Activated CD8-positive, alpha-beta T cell treated with anti-CD3 and anti-CD28 coated beads, Interleukin-2, amount 10 ng/mL, durations not matched to agents 7 days and 5 days (primary cell): ENCODE results near the gene CSRNP3. TPM values are rescaled to one million over a fixed set of nuclear protein-coding genes. Genes with fewer than 3 reads are reported as not detected.

Experiments
- ATAC-seq: fragments of 150-1000 bp; cut with Tn5 transposase; one replicate; pipeline ENCODE4 v1.10.0; 2021; ENCODE audit warnings: moderate library complexity
- CTCF ChIA-PET: fragments of 350-600 bp; sonication (Branson Sonifier 250); formaldehyde crosslinking; loops from one replicate; lab custom pipeline; 2021; ENCODE audit warnings: antibody characterized with exemption; lab: Charles Lee
- POLR2A ChIA-PET: fragments of 350-600 bp; sonication (Branson Sonifier 250); formaldehyde crosslinking; loops from one replicate; lab custom pipeline; 2021; ENCODE audit warnings: antibody characterized with exemption; lab: Charles Lee
- DNase-seq: peaks from one replicate; pipeline ENCODE4 v3.0.0-alpha.2; 2020
- H3K27ac Mint-ChIP-seq: one replicate; pipeline ENCODE4 v1.8.0; 2021; ENCODE audit warnings: mild to moderate bottlenecking, mixed read lengths
- H3K27me3 Mint-ChIP-seq: one replicate; pipeline ENCODE4 v1.8.0; 2021; ENCODE audit warnings: low read depth, mixed read lengths
- H3K36me3 Mint-ChIP-seq: one replicate; pipeline ENCODE4 v1.8.0; 2021; ENCODE audit warnings: low read depth, mixed read lengths
- H3K4me1 Mint-ChIP-seq: one replicate; pipeline ENCODE4 v1.8.0; 2021; ENCODE audit warnings: low read depth, mixed read lengths
- H3K4me3 Mint-ChIP-seq: one replicate; pipeline ENCODE4 v1.8.0; 2021; ENCODE audit warnings: mild to moderate bottlenecking, mixed read lengths
- H3K9me3 Mint-ChIP-seq: one replicate; pipeline ENCODE4 v1.8.0; 2022; ENCODE audit warnings: mixed read lengths; ENCODE audit not compliant: insufficient read depth
- total RNA-seq, 2 experiments: library from RNA; stranded (reverse); gene quantifications; one replicate each; pipeline ENCODE4 v1.2.3, GENCODE V29; 2021

CSRNP3 gene
- total RNA-seq, 2 experiments from 2014 or later, result not detected

- H3K27me3 Mint-ChIP-seq, result no peaks in the 10 kb centered on the region
- ATAC-seq, result no peak
Measured at GRCh38 chr2:165678882-165679281, 209.4 kb downstream of the CSRNP3 start.

DNA sequence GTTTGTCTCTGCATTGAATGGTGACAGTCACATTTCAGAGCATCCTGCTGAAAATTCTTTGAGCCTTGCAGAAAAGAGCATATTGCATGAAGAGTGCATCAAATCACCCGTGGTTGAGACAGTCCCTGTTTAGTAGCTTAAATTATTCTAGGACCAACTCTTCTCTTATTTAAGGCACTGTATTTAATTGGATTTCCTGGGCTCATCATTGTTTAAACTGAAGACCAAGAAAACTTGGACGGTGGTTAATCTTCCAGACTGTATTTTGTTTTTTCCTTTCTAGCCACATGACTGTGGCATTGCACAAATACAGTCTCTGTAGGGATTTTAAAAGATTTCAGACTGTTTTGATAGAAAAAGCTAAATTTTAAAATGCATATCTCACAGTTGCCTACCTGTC is 210.1 kb downstream of the CSRNP3 start:
- Mint-ChIP-seq H3K27ac (no peak overlapping the region), H3K4me3 (no peak overlapping the region), H3K4me1 (no peaks in the 10 kb centered on the region), H3K36me3 (no peaks in the 10 kb centered on the region), H3K9me3 (no peaks in the 10 kb centered on the region), H3K27me3 (no peaks in the 10 kb centered on the region)
- no peak for ATAC-seq
- ChIA-PET CTCF (no interaction called here), POLR2A (no interaction called here)
- no peak for DNase-seq

More at GRCh38 chr2:165678882-165679281, 209.4 kb downstream of the CSRNP3 start:
- CTCF ChIA-PET, result no interaction called here
- DNase-seq, result no peak
- no peaks in the 10 kb centered on the region for H3K9me3 Mint-ChIP-seq
- H3K36me3 Mint-ChIP-seq, result no peaks in the 10 kb centered on the region
- no peak overlapping the region for H3K4me3 Mint-ChIP-seq
- H3K27ac Mint-ChIP-seq, result no peak overlapping the region
- H3K4me1 Mint-ChIP-seq, result no peaks in the 10 kb centered on the region
- POLR2A ChIA-PET, result no interaction called here

DNA sequence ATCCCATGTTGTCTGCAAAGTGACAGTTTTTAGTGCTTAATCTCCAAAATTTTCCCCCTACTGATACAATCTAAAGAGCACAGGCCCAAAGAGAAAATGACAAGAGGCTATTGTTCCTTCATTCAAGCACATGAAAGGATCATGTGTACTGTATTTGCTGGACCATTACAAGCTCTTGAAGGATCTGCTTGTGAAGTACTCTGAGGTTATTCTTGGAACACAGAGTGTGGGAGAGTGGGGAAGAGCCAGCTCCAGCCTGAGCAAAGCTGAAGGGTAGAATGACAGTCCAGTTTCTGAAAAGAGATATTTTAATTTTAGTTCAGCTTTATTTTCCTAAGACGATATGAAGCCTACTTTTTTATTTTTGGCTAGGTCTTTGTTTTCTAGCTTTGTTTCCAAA is 212.3 kb downstream of the CSRNP3 start:
- Mint-ChIP-seq H3K27me3 (peaks cover 4% of the 10 kb centered on the region), H3K27ac (no peak overlapping the region), H3K4me3 (no peak overlapping the region), H3K36me3 (no peaks in the 10 kb centered on the region), H3K4me1 (no peaks in the 10 kb centered on the region), H3K9me3 (no peaks in the 10 kb centered on the region)
- POLR2A ChIA-PET, result no interaction called here
- CTCF ChIA-PET, result interaction anchor here (1.4 kb wide), 1 partner anchor 12 kb away, joined by 4 read pairs; no protein-coding TSS in a partner anchor
- DNase-seq (no peak), ATAC-seq (no peak)

- H3K27me3 Mint-ChIP-seq, result peaks cover 7% of the 10 kb centered on the region
- DNase-seq (no peak), ATAC-seq (no peak)
- H3K4me3 Mint-ChIP-seq, result no peak overlapping the region
- H3K4me1 Mint-ChIP-seq, result no peaks in the 10 kb centered on the region
- no peaks in the 10 kb centered on the region for H3K9me3 Mint-ChIP-seq
- ChIA-PET CTCF (interaction anchor here (1.4 kb wide), 1 partner anchor 12 kb away, joined by 4 read pairs; no protein-coding TSS in a partner anchor), POLR2A (no interaction called here)
- H3K36me3 Mint-ChIP-seq, result no peaks in the 10 kb centered on the region
- no peak overlapping the region for H3K27ac Mint-ChIP-seq
Measured at GRCh38 chr2:165682546-165682945, 213.0 kb downstream of the CSRNP3 start.

DNA sequence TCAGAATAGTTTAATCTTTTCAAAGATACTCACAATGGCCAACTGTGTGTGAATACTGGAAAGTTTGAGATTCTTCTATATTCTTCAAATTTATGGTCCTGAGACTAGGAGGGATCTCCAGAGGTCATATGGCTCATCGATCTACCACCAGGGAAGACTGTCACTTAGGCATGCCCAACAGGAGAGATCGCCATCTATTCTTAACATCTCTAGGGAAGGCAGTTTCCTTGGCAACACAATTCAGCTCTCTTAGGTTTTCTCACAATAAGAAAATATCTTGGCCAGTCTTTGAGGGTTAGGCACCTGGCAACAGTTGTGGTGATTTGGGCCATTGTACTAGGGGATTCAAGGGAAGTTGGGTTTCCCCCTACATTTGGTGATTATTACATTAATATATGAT is 217.3 kb downstream of the CSRNP3 start:
- Mint-ChIP-seq H3K4me3 (no peak overlapping the region), H3K9me3 (no peaks in the 10 kb centered on the region), H3K27ac (no peak overlapping the region), H3K36me3 (no peaks in the 10 kb centered on the region), H3K27me3 (peaks cover 7% of the 10 kb centered on the region), H3K4me1 (no peaks in the 10 kb centered on the region)
- DNase-seq, result no peak
- CTCF ChIA-PET, result no interaction called here
- POLR2A ChIA-PET, result no interaction called here
- no peak for ATAC-seq

GRCh38 chr2:165687426-165688002 is 218.0 kb downstream of the CSRNP3 start:
- no peak overlapping the region for H3K27ac Mint-ChIP-seq

GRCh38 chr2:165691615-165692014 is 222.1 kb downstream of the CSRNP3 start:
- no peaks in the 10 kb centered on the region for H3K9me3 Mint-ChIP-seq
- peaks cover 5% of the 10 kb centered on the region for H3K27me3 Mint-ChIP-seq
- no peak overlapping the region for H3K4me3 Mint-ChIP-seq
- no peaks in the 10 kb centered on the region for H3K4me1 Mint-ChIP-seq
- no peak for DNase-seq
- H3K27ac Mint-ChIP-seq, result no peak overlapping the region
- CTCF ChIA-PET, result interaction anchor here (1.6 kb wide), 1 partner anchor 183 kb away, joined by 4 read pairs; no protein-coding TSS in a partner anchor
- POLR2A ChIA-PET, result no interaction called here
- H3K36me3 Mint-ChIP-seq, result no peaks in the 10 kb centered on the region
- no peak for ATAC-seq

More at GRCh38 chr2:165687426-165688002, 218.0 kb downstream of the CSRNP3 start:
- H3K4me1 Mint-ChIP-seq, result no peaks in the 10 kb centered on the region
- ChIA-PET CTCF (no interaction called here), POLR2A (interaction anchor here (0.6 kb wide), 1 partner anchor 8 kb away, joined by 3 read pairs; no protein-coding TSS in a partner anchor)
- no peaks in the 10 kb centered on the region for H3K36me3 Mint-ChIP-seq
- peaks cover 7% of the 10 kb centered on the region for H3K27me3 Mint-ChIP-seq
- H3K4me3 Mint-ChIP-seq, result no peak overlapping the region
- no peaks in the 10 kb centered on the region for H3K9me3 Mint-ChIP-seq
- DNase-seq (no peak), ATAC-seq (no peak)

DNA sequence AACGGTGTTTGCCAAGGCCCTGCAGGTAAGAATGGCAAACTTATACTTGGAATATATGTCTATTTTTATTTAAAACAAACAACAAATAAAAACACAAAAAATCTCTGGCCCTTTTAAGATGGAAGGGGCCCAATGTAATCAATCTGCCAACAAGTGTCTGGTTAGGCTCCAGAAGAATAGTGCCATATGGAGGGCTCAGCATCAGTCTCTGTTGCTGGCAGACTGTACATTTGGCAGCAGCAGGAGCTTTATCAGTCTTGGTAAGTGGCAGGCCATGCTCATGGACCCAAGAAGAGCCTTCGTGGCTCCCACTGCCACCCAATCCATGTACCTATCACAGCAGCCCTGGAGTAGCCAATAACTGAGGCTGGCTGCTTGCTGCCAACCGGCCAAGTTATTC is 223.4 kb downstream of the CSRNP3 start:
- Mint-ChIP-seq H3K9me3 (no peaks in the 10 kb centered on the region), H3K27me3 (peaks cover 5% of the 10 kb centered on the region), H3K27ac (no peak overlapping the region), H3K4me1 (no peaks in the 10 kb centered on the region), H3K36me3 (no peaks in the 10 kb centered on the region), H3K4me3 (no peak overlapping the region)
- no peak for DNase-seq
- ChIA-PET CTCF (no interaction called here), POLR2A (no interaction called here)
- no peak for ATAC-seq

DNA sequence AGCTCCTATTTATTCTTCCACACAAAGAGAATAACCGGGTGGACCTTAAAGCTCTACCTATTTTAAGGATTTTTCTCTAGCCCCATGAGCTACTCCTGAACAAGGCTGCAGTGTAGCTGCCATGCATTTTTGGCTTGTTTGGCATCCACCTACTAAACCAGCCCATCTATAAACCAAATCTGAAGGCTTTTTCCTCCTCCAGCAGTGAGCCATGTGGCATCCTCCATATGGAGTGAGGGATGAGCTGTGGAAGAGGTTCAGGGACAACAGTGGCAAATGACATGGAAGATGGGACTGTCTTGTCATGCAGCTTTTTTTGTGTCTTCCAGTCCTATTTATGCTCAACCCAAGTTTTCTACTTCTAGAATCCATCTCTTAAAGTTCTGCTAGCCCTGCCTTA is 224.3 kb downstream of the CSRNP3 start:
- POLR2A ChIA-PET, result no interaction called here
- Mint-ChIP-seq H3K4me3 (no peak overlapping the region), H3K4me1 (no peaks in the 10 kb centered on the region), H3K9me3 (no peaks in the 10 kb centered on the region), H3K27ac (no peak overlapping the region), H3K27me3 (peaks cover 5% of the 10 kb centered on the region), H3K36me3 (no peaks in the 10 kb centered on the region)
- DNase-seq, result no peak
- CTCF ChIA-PET, result no interaction called here
- no peak for ATAC-seq

- ATAC-seq (no peak), DNase-seq (no peak)
- H3K27me3 Mint-ChIP-seq, result peaks cover 8% of the 10 kb centered on the region
- no peaks in the 10 kb centered on the region for H3K9me3 Mint-ChIP-seq
- CTCF ChIA-PET, result interaction anchor here (1.5 kb wide), 1 partner anchor 28 kb away, joined by 4 read pairs; no protein-coding TSS in a partner anchor
- POLR2A ChIA-PET, result interaction anchor here (0.5 kb wide), 1 partner anchor 1922 kb away, joined by 9 read pairs; no protein-coding TSS in a partner anchor
- no peaks in the 10 kb centered on the region for H3K36me3 Mint-ChIP-seq
- no peak overlapping the region for H3K4me3 Mint-ChIP-seq
- no peak overlapping the region for H3K27ac Mint-ChIP-seq
- H3K4me1 Mint-ChIP-seq, result no peaks in the 10 kb centered on the region
Measured at GRCh38 chr2:165697748-165698443, 228.4 kb downstream of the CSRNP3 start.

DNA sequence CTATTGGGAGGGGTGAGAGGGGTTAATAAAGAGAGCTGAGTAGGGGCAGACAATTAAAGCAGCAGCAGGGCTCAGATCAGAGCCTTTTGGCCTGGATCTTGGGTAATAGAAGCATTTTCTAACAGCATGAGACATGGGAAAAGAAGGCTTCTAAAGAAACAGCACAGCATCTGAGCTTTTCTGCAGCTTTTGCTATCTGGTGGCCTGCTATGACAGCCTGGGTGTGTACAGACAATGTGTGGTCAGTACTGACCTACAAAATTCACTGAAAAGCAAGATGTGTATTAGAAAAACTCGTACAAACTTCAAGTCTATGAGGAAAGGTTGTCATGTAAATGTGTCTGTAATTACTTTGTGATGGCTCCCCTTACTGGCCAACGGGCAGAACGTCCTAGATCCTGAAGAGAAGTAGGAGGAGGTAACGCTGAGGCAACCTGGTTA is 229.0 kb downstream of the CSRNP3 start:
- ChIA-PET POLR2A (interaction anchor here (0.5 kb wide), 1 partner anchor 1922 kb away, joined by 9 read pairs; no protein-coding TSS in a partner anchor), CTCF (interaction anchor here (1.5 kb wide), 1 partner anchor 28 kb away, joined by 4 read pairs; no protein-coding TSS in a partner anchor)
- H3K27me3 Mint-ChIP-seq, result peaks cover 8% of the 10 kb centered on the region
- no peaks in the 10 kb centered on the region for H3K4me1 Mint-ChIP-seq
- H3K36me3 Mint-ChIP-seq, result no peaks in the 10 kb centered on the region
- DNase-seq (peak; percentile 25), ATAC-seq (no peak)
- H3K4me3 Mint-ChIP-seq, result no peak overlapping the region
- no peak overlapping the region for H3K27ac Mint-ChIP-seq
- H3K9me3 Mint-ChIP-seq, result no peaks in the 10 kb centered on the region

- Mint-ChIP-seq H3K36me3 (no peaks in the 10 kb centered on the region), H3K9me3 (no peaks in the 10 kb centered on the region), H3K27ac (no peak overlapping the region), H3K4me3 (no peak overlapping the region), H3K4me1 (no peaks in the 10 kb centered on the region), H3K27me3 (peaks cover 11% of the 10 kb centered on the region)
- ChIA-PET CTCF (interaction anchor here (2.1 kb wide), 1 partner anchor 175 kb away, joined by 7 read pairs; no protein-coding TSS in a partner anchor), POLR2A (no interaction called here)
- no peak for ATAC-seq
- DNase-seq, result no peak
Measured at GRCh38 chr2:165699946-165700345, 230.4 kb downstream of the CSRNP3 start.
